HEK293T (cell line): ENCODE measurements around the gene IL3.

Experiments
- FOXK2 ChIP-seq: fragments of 450-650 bp; IDR thresholded peaks from 2 replicates; pipeline ENCODE4 v1.6.1; 2016; ENCODE audit warnings: mild to moderate bottlenecking
- SP1 ChIP-seq: fragments of 450-650 bp; IDR thresholded peaks from 2 replicates; pipeline ENCODE4 v1.6.1; 2017
- SUZ12 ChIP-seq: fragments of 450-650 bp; IDR thresholded peaks from 2 replicates; pipeline ENCODE4 v1.6.1; 2016; ENCODE audit warnings: mild to moderate bottlenecking
- TARDBP ChIP-seq: fragments of 450-650 bp; IDR thresholded peaks from 2 replicates; pipeline ENCODE4 v1.6.1; 2016

DNA sequence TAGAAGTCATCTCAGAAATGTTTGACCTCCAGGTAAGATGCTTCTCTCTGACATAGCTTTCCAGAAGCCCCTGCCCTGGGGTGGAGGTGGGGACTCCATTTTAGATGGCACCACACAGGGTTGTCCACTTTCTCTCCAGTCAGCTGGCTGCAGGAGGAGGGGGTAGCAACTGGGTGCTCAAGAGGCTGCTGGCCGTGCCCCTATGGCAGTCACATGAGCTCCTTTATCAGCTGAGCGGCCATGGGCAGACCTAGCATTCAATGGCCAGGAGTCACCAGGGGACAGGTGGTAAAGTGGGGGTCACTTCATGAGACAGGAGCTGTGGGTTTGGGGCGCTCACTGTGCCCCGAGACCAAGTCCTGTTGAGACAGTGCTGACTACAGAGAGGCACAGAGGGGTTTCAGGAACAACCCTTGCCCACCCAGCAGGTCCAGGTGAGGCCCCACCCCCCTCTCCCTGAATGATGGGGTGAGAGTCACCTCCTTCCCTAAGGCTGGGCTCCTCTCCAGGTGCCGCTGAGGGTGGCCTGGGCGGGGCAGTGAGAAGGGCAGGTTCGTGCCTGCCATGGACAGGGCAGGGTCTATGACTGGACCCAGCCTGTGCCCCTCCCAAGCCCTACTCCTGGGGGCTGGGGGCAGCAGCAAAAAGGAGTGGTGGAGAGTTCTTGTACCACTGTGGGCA, 13.8 kb downstream of the IL3 start:
- no peak for TF ChIP-seq FOXK2
- TF ChIP-seq SP1: no peak
- no peak for TF ChIP-seq SUZ12
- no peak for TF ChIP-seq TARDBP
